GM18873 (cell line): ENCODE measurements around the gene DAPP1.
A peak's percentile ranks its signal among the peaks of the same experiment; 100 is the strongest.
"Not testable (repeated sequence)": the region's sequence is repeated elsewhere in the genome, so short reads cannot be mapped to it uniquely, and the experiment has no call there.

ENCODE experiments used
- ATAC-seq: cut with Tn5 transposase; IDR thresholded peaks from one replicate; pipeline ENCODE4 v1.9.1; 2021; ENCODE audit warnings: mild to moderate bottlenecking, moderate library complexity, moderate number of reproducible peaks; ENCODE audit not compliant: unreplicated experiment, low FRiP score

The DAPP1 gene

DNA sequence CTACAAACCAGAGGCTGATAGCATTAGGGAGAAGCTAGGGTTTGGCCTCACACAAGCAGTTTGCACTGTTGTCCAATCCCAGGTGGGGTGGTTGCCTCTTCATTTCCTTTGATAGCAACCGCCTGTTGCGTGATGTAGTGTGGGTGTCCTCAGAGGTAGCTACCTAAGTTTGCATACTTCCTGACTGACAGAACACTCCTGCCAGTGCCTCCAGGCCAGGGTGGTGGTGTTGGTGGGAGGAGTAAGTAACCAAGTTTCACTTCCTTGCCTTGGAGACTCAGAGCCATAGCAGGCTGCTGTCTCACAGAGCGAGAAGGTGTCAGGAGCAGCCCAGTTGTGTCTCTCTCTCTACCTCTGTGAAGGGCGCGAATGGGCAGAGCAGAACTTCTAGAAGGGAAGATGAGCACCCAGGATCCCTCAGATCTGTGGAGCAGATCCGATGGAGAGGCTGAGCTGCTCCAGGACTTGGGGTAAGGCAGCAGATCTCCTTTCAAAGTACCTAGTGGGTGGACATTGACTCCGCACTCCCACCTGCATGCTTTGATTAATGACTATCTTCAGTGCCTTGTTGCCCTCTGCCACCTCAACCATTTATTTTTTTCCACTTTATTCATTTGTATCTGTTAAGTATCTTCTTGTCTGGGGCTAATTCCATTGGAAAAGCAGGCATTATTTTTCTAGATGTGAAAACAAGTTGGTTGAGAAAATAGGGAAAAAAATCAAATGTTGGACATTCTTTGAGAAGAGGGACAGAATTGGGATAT, at the start of gene DAPP1:
TSS of gene DAPP1 (plus strand) at position 283 of the 764 bp plus-strand sequence. CDS start at position 370, 87 bp downstream.
- ATAC-seq, result peak; percentile 98

DNA sequence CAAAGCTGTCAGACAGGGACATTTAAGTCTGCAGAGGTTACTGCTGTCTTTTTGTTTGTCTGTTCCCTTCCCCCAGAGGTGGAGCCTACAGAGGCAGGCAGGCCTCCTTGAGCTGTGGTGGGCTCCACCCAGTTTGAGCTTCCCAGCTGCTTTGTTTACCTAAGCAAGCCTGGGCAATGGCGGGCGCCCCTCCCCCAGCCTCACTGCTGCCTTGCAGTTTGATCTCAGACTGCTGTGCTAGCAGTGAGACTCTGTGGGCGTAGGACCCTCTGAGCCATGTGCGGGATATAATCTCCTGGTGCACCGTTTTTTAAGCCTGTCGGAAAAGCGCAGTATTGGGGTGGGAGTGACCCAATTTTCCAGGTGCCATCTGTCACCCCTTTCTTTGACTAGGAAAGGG, 45.8 kb upstream of the DAPP1 start:
- ATAC-seq, result not testable (repeated sequence)

DNA sequence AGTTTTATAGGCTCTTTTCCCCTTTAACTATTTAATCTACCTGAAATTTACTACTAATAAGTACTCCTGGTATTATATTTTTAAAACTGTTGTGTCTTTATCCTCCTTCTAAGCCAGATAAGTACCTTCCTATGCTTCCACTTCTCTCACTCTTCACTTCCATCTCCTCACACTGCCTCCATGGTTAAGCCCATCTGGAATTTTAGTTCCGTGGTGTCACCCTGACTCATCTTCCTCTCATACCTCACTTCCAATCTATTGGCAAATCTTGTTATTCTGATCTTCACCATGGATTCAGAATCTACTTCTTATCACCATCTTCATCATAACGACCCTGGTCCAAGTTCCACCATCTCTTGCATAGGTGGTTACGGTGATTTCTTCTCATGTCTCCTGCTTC, 32.7 kb upstream of the DAPP1 start:
- no peak for ATAC-seq

GRCh38 chr4:99784842-99785241, 31.8 kb upstream of the DAPP1 start:
- no peak for ATAC-seq

- no peak for ATAC-seq
Observed at GRCh38 chr4:99790796-99791617, 25.6 kb upstream of the DAPP1 start.

- ATAC-seq, result no peak
Observed at GRCh38 chr4:99800332-99801004, 16.2 kb upstream of the DAPP1 start.

- no peak for ATAC-seq
Observed at GRCh38 chr4:99801005-99801699, 15.5 kb upstream of the DAPP1 start.

GRCh38 chr4:99803566-99804101, 13.0 kb upstream of the DAPP1 start:
- no peak for ATAC-seq

GRCh38 chr4:99806545-99806944, 10.1 kb upstream of the DAPP1 start:
- ATAC-seq, result no peak

DNA sequence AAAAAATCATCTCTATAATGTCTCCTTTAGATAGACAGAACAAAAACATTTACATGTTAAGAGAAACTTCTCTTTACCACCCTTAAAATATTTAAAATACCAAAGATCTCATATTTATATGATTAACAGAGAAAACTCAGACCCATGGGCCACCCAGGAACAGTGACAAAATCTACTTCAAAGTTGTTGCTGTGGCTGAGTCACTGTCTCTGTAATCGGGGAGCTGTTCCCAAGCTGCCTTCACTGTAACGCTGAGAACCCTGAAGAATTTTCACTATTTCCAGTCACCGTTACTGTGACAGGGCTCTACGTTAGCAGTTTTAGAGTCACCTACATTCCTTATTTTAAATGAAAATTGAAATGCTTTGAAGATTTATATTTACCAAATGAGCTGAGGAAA, 9.0 kb upstream of the DAPP1 start:
- ATAC-seq, result no peak

GRCh38 chr4:99808260-99808857, 8.3 kb upstream of the DAPP1 start:
- ATAC-seq, result peak; percentile 89

- ATAC-seq, result no peak
Observed at GRCh38 chr4:99809326-99809725, 7.3 kb upstream of the DAPP1 start.

GRCh38 chr4:99810536-99810935, 6.1 kb upstream of the DAPP1 start:
- ATAC-seq, result no peak

DNA sequence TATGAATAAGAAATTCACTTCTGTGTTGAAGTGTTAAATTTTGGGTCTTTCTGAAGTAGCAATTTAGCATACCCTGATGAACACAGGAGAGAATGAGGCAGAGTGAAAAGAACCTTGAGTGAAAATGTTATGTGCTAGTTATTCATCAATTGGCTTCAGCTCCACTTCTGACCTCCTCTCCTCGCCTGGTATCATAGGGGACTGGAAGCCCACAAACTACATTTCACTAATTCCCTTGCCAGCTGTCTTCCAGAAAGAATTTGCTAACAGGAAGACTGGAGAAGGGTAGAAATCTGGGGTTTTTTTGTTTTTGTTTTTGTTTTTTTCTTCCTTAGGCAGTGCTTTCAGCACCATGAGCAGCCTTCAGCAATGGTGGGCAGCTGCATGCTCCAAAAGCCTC, 5.5 kb upstream of the DAPP1 start:
- no peak for ATAC-seq

DNA sequence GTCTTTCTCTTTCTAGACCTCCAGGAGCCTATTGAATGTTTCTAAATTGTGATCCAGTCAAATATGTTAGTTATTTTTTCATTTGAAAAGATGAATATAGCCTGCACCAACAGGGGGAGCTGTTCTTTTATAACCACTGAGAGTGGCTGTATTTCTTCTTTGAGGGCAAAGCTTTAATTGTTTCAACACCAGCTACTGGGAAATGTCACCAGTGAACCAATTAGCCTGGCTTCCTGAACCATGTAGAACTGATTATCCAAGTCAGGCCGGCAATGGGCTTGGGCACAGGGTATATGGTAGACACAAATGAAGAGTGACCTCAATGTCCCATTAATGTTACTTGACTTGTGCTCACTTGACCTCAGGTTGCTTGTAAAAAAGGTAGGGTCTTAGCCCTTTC, 4.8 kb upstream of the DAPP1 start:
- ATAC-seq, result no peak

DNA sequence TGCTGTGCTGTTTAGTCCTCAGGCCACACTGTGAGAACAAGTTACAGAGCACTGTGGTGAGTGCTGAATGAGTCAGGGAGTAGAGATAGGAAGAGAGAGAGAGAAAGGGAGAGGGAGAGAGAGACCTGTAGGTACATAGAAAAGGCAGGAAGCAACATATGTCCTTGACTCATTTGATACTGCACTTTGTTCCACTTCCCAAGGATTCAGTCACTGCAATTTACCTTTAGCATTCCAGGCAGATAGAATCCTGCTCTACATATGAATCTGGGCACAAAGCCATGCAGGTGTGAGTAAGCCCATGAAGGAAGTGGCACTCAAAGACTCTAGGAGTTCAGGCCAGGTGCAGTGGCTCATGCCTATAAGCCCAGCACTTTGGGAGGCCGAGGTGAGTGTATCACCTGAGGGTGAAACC, 1.0 kb upstream of the DAPP1 start:
- ATAC-seq, result no peak

- no peak for ATAC-seq
Observed at GRCh38 chr4:99817309-99817890, 773 bp downstream of the DAPP1 start.

DNA sequence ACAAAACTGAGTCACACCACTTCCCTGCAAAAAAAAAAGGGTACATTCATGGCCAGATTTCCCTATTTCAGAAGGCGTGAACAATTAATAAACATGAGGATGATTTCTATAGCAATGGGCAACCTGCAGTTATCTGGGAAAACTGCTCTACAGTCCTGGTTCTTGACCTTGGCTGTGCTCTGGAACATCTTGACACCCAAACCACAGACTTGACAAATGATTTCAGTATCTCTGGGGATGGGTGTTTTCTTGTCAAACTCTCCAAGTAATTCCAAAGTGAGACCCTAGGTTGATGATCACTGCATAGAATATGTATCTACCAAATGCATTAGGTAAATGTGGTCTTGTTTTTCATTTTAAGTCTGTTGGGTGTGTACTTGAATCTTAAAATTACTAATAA, 2.0 kb downstream of the DAPP1 start:
- no peak for ATAC-seq

DNA sequence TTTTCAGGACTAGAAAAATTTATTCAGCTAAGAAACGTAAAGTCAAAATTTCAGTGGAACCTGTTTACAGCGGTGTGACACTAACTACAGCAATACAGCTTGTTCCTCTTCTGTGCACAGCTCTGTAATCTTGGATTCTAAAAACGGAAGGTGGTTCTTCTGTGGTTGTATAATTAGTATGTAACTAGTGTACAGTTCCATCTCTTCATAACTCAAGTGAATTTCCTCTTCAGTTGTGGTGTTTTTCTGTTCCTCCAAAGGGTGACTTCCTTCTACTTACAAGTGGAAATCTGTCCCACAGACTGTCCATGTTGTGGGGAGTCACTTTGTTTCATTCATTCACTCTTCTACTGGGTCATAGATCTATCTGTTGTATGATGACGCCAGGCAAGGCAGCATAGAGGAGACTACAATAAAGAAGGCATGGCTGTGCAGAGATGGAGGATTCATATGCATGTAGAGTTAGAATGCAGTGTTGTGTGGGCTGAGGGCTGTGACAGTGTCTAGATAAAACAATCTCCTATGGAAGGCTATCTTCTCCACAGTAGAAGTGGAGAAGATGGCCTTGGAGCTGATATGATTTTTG, 5.4 kb downstream of the DAPP1 start:
- peak; percentile 88 for ATAC-seq
